GM19035 (cell line): ENCODE measurements around the gene SLIT1.
"Not testable (repeated sequence)": the region's sequence is repeated elsewhere in the genome, so short reads cannot be mapped to it uniquely, and the experiment has no call there.

Experiments
- ATAC-seq: cut with Tn5 transposase; IDR thresholded peaks from one replicate; pipeline ENCODE4 v1.9.1; 2021; ENCODE audit not compliant: unreplicated experiment

The SLIT1 gene

GRCh38 chr10:97087296-97087695 is 98.5 kb downstream of the SLIT1 start:
- no peak for ATAC-seq

GRCh38 chr10:97086530-97086929 is 99.2 kb downstream of the SLIT1 start:
- no peak for ATAC-seq

GRCh38 chr10:97083228-97083829 is 102.4 kb downstream of the SLIT1 start:
- ATAC-seq = no peak

- ATAC-seq = not testable (repeated sequence)
Measured at GRCh38 chr10:97082575-97082974, 103.2 kb downstream of the SLIT1 start.

GRCh38 chr10:97081621-97082235 is 104.0 kb downstream of the SLIT1 start:
- no peak for ATAC-seq

GRCh38 chr10:97080051-97080776 is 105.5 kb downstream of the SLIT1 start:
- no peak for ATAC-seq

- no peak for ATAC-seq
Measured at GRCh38 chr10:97079448-97079847, 106.3 kb downstream of the SLIT1 start.

- ATAC-seq = no peak
Measured at GRCh38 chr10:97078938-97079445, 106.8 kb downstream of the SLIT1 start.

GRCh38 chr10:97078261-97078937 is 107.4 kb downstream of the SLIT1 start:
- no peak for ATAC-seq

- no peak for ATAC-seq
Measured at GRCh38 chr10:97076781-97077180, 109.0 kb downstream of the SLIT1 start.

- no peak for ATAC-seq
Measured at GRCh38 chr10:97075961-97076525, 109.7 kb downstream of the SLIT1 start.

- no peak for ATAC-seq
Measured at GRCh38 chr10:97075421-97075820, 110.3 kb downstream of the SLIT1 start.

- ATAC-seq = no peak
Measured at GRCh38 chr10:97074256-97075145, 111.3 kb downstream of the SLIT1 start.

- no peak for ATAC-seq
Measured at GRCh38 chr10:97072851-97073665, 112.7 kb downstream of the SLIT1 start.

GRCh38 chr10:97071496-97071895 is 114.3 kb downstream of the SLIT1 start:
- no peak for ATAC-seq

GRCh38 chr10:97069576-97070362 is 116.0 kb downstream of the SLIT1 start:
- no peak for ATAC-seq

- no peak for ATAC-seq
Measured at GRCh38 chr10:97069026-97069425, 116.7 kb downstream of the SLIT1 start.

GRCh38 chr10:97067716-97068391 is 117.9 kb downstream of the SLIT1 start:
- ATAC-seq = no peak
